HG02623 (cell line): ENCODE results near the gene TIMP4.

Experiments
- ATAC-seq: cut with Tn5 transposase; IDR thresholded peaks from one replicate; pipeline ENCODE4 v1.9.1; 2021; ENCODE audit warnings: moderate library complexity; ENCODE audit not compliant: unreplicated experiment

The TIMP4 gene

GRCh38 chr3:12107071-12107713 is 51.5 kb downstream of the TIMP4 start:
- ATAC-seq, result no peak
